GM15510 (cell line): ENCODE results near the gene SEMA3F.

Source experiments
- POLR2A ChIP-seq: IDR thresholded peaks from 3 replicates; pipeline ENCODE4 v1.6.1; 2011; ENCODE audit warnings: borderline replicate concordance; ENCODE audit not compliant: insufficient read length; ENCODE audit errors: extremely low read depth

SEMA3F gene

DNA sequence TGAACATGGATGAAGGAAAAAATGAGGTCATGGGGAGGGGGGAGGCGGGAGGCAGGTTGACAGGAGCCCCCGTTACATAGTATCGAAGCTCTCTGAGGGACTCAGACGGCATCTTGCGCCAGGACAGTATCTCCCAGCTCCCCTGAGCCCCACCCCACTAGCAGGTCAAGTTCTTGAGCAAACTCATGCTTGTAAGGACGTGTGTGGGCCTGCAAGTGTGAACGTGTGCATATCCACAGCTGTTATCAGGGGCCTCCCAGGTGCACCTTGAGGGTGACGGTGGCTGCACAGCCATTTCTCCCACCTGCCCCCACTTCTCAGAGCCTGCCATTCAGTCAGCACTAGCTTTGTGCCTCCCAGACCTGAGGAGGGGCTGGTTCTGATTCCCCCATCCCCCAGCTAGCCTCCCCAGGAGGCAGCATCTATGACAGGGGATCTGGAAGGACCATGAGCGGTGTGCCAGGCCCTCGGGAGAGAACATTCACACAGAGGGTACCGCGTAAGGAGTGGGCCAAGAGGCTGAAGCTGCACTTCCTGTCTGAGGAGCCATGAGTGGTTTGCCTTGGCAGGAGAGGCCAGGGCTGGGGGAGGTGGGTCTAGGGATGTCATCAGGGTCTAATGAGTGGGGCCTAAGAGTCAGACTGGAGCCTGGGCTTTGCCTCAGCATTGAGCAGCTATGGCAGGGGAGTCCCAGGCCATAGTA, 2.9 kb downstream of the SEMA3F start:
- TF ChIP-seq POLR2A: no peak

DNA sequence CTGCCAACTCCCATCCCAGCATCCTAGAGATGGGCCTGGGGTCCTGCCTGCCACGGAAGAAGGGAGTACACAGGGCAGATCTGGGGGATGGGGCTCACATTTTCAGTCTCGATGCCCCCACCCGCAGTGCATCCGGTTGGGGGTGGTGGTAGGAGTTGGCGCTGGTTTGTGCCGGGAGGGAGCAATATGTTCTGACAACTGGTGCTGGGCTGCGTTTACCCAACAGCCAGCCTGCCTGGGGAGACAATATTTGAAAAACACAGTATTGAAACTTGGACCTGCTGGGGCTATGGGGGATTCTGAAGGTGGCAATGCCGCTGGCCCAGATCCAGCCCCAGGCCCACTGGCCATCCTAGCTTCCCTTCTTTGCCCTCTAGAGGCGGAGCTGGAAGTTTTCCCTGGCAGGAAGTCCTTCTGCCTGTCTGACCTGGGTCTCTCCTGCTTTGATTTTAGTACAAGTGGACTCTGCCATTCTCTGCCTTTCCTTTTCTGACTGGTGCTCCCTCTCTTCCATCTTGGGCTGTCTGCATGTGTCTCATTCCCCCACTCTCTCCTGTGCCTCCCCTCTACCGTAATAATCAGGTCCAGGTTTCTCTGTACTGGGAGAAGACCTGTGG, 3.5 kb downstream of the SEMA3F start:
- no peak for TF ChIP-seq POLR2A

DNA sequence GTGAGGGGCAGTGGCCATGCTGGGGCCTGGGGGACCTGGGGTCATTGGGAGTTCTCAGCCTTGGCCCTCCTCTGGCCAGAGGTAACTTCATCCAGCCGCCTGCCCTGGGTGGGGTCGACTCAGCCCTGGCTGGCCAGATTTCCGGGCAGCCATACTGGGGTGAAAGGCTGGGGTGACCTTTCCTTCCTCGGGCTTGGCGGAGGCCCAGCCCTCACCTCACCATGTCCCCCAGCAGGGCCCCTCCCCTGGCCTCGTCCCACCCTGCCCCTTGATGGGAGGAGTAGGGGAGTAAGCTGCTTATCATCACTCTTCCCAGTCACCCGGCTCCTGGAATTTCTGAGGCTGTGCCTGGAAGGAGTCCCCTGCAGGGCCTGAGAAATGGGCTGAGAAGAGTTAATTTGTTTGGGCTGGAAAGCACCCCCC, 5.4 kb downstream of the SEMA3F start:
- TF ChIP-seq POLR2A: no peak

DNA sequence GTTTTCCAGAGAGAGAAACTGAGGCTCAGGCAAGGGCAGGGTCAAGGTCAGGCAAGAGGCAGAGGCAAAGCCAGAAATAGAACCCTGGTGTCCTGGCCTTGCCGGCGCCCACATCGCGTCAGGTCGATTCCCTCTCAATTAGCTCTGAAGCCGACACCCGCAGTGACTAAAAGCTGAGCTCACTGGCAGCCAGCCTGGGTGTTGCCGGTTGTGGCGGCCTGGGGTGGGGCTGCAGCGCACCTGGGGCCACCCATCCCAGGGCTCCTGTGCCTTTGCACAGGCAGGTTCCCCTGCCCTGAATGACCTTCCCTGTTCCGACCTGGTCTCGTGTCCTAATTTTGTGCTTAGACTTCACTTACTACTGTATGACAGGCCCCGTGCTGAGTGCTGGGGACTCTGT, 6.2 kb downstream of the SEMA3F start:
- no peak for TF ChIP-seq POLR2A

DNA sequence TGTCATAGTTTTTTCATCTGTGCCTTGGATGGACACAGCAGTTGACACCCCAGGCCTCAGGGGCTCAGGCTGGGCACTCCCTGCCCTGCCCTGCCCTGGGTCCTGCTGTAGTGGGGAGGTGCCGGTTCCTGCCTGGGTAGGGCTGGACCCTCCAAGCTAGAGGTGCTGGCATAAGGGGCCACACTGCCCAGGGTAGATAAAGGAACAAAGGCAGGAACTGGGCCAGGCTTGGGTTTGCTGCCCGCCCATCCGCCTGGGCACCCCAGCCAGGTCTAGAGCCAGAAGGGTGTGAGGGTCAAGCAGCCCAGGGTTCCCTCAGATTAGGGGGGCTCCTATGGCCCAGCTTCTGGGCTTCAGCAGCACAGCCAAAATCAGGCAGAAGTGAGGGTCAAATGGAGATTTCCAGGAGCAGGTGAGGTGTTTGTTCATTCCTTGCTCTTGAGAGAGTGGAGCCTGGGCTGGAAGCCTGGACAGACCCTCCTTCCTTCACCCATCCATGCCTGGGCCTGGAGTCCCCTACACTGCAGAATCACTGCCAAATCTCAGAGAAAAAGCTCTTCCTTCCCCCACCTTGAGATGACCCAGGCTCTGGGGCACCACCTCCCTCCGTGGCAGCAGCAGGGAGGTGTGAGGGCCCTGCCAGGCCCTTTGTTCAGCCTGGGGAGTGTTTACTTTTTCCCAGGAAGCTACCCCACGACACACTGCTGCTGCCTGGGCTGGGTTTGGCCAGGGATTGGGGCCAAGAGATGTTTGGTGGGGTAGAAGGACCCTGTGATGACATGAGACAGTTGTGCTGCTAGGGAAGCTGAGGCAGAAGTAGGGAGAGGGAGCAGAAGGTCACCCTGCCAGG, 7.1 kb downstream of the SEMA3F start:
- TF ChIP-seq POLR2A: no peak

DNA sequence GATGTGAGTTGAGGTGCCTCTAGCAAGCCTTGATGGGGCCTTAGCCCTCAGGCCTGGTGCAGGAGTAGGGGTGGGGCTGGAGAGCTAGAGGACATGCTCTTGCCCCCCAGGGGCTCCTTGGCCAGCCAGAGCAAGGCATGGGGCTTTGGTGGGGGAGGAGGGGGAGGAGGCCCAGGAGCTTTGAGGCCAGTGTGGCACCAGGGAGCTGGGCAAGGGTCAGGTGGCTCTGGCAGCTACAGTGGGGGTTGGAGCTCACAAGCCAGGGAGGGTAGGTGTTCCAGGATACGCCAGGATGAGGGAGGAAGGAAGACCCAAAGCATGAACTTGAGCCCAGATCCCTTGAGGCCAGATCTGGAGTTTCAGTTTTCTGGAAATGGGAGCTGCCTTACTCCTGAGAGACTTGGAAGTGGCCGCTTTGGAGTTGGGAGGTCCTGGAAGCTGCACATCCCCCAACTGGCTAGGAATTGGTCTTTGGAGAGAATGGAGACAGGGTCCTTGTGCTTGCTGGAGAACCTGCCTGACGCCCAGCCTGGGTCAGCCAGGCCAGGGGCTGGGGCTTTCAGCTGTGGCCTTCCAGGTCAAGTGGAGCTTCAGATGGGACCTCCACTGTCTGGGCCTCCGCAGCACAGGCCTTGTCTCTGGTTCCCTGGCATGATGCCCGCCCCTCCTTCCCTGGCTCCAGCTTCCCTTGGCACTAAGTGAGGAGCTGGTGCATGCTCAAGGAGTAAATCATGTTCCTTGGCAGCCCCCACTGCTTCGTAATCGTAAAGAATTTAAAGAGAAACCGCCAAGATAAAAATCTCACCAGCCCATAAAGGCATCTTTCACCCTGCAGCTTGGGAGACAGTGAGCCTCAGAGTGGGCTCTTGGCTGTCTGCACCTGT, 8.7 kb downstream of the SEMA3F start:
- no peak for TF ChIP-seq POLR2A

DNA sequence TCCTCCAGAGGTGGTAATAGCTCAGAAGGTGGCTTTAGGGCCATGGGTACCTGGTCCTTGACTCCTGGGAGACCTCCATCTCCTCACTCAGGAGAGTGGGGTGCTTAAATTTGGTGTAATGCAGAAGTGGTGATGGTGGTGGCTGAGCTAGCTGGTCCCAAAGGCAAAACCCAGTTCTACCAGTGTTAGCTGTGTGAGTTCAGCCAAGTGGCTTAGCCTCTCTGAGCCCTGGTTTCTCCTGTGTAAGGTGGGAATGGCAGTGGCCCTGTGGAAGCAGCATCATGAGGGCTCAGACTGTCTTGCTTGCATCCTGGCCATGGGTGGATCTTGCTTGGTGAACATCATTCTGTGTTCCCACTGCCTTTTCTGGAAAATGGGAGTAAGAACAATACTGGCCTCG, 9.4 kb downstream of the SEMA3F start:
- no peak for TF ChIP-seq POLR2A

DNA sequence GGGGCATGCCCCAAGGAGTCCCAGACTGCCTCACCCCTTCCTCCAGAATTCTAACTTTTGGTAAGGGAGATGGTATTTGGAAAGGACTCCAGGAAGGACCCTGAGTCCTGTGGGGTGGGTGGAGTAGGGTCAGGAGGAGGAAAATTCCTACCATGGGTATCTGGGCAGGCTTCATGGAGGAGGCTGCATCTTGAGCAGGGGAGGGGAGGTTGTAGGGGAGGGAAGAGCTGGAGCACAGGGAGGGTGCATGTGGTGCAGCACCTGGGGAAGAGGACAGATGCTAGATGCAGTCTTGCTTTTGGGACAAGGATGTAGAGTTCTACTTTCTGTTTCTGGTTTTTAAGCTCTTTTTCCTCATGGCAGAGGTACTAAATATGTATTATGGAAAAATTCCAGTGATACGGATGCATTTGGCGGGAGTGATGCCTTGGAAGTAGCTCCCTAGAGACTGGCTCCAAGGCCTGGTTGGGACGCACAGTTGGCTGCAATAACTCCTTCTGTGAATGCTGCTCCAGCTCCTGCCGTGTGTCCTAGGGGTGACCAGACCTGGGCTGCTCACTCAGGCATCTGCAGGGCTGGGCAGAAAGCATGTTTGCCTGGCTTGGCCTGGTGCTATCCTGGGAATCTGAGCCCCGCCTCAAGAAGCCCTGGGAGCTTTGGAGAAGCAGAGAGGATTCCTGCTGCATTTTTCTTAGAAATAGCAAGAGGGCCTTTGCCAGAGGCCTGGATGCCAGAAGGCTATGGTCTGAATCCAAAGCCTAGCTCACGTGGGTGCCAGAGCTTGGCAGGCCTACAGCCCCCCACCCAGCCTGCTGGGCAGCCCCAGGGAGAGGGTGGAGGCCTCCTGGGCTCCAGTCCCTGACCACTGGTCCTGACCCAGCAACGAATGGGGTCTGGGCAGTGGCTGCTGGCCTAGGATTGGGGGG, 10.1 kb downstream of the SEMA3F start:
- no peak for TF ChIP-seq POLR2A

DNA sequence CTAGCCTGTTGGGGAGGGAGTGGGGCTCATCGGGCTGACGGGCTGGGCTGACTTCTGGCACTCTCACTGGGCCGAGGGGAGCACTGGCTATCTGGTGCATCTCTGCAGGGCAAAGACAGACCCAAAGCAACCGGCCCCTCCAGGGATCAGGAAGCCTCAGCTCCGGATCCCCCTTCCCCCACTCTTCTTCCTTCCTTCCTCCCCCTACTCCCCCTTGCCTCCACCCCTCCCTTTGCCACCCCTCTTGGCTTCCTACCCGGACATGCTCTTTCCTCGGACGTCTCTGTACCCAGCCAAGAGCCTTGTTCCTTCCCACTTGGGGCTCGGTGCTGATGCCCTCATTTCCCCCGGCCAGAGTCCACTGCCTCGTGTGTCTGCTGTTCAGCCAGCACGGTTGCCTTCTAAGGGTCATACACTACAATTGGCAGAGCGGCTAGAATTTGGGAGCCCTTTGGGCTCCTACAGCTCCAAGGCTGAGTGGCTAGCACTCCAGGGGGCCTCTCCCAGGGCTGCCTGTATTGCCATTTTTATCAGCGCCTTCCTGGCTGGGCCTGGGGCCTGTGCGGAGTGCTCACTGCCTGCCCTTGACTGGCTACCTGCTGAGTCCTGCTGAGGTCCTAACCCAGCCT, 10.9 kb downstream of the SEMA3F start:
- no peak for TF ChIP-seq POLR2A

DNA sequence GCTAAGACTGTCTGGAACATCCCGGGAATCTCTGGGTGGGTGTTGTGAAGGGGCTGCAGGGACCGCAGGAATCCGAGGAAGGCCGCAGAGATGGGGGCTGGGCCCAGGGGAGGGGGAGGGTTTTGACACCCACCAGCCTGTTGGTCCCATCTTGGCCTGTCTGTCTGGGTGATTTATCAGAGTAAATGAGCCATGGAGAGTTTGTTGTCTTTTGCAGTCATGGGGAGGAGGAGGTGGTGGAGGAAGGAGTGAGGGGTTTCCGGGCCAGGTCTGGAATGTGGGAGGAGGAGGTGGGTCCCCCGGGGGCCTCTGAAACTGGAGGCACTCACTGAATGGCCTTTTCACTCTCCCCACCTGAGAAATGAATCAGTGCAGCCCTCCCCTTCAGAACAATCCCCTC, 11.5 kb downstream of the SEMA3F start:
- no peak for TF ChIP-seq POLR2A

DNA sequence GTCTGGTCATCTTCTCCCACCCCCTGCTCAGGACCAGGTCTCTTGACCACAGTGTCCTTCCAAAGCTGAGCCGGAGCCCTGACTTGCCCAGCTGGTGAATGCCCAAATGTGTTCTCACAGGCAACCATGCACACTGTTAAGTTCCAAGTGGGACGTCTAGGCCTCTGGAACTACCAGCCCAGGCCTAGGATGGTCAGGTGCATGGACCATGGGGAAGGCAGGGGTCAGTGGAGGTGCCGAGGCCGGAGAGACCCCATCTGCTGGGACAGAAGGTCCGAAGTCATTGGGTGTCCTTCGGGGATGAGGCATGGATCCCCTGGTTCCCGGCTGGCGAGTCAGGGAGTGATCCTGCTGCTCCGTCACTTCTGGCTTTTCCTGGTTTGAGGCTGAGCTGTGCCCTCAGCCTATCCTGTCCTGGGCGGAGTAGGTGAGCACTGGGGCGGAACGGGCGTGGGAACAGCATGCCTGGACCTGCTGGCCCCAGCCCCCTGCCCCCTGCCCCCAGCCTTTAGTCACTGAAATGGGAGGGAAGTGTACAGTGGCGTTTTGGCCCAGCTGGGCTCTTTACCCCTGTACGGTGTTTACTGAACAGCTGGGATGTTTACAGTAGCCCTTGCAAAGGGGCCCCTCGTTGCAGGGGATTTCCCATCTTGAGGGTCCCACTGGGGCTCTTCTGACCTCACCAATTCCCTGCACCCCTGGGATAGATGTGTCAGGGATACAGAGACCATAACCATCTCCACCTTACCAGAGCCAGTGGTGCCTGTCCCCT, 12.1 kb downstream of the SEMA3F start:
- no peak for TF ChIP-seq POLR2A

DNA sequence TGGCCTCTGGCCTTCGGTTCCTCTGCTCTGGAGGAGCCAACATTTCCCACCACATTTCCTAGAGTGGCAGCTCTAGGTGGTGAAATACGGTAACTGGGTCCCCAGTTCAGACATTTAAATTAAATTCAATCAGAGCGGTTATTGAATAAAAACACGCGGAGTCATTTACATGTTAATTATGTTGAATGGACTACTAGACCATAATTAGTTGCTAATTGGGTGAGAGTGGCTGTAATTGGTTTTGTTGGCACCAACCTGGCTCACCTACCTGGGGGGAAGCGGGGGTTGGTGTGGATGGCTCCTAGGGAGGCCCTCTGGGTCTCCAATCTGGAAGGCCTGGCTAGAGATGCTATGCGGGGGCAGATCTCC, 12.7 kb downstream of the SEMA3F start:
- no peak for TF ChIP-seq POLR2A

DNA sequence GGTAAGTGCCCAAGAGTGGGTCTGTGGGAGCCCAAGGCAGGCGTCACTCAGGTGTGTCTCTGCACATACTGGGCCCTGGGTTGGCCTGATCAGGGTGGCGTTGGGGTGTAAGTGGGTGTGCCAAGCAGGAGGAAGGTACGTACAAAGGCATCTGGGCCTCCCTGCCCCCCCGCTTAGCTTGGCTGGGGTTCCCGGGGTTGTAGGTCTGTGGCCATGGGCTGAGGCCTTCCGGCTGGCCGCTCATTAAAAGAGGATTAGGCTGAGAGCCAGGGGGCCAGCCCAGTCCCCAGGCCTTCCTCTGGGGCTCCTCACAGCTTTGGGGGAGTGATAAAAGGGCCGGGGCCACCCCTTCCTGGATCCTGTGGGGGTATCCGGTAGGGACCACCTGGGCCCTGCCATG, 13.3 kb downstream of the SEMA3F start:
- no peak for TF ChIP-seq POLR2A

DNA sequence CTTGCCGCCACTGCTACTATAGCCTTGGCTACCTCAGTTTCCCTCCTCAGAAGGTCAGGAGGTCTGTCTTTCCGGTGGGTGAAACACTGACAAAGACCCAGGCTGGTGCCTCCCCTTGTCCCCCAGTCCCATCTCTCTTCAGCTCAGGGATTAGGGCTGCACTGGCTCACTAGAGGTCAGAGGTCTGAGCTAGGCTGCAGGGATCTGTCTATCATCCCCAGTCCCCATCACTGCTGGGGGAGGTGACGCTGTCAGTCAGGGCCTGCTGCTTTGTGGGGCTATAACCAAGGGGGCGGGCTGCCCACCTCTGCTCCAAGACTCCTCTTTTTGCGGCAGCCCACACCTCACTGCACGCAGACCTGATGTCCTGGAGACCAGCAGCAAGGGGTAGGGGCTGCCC, 13.7 kb downstream of the SEMA3F start:
- TF ChIP-seq POLR2A: no peak
